ENCODE data around the gene DRC1.

DNA sequence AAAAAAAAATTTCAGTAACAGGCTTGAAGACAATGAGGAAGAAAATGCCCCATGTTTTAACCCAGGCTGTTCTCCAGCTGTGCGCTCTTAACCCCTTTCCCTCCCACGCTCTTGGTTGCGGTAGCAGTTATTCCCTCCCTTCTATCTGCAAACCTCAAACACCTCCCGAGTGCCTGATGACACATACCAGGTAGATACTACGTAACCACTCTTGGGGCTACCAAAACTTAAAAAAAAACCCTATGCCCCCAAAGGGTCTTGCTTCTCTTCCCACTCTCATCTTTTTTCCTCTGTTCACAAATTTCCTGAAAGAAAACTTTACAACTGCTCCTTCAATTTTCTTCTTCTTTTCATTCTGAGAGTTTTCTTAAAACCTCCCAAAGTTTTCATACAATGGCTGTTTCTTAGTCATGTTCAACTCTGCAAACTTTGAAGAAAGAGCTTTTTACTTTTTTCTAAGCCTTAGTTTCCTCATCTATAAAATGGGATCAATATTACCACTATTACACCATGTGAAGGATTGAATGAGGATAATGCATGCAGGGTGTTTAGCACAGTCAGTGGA lies 4.9 kb upstream of the DRC1 start:
- TF ChIP-seq YY1 (IDR thresholded peaks at IDR 0.05; ENCODE audit: low read depth) (no peak), RAD21 (IDR thresholded peaks at IDR 0.05; ENCODE audit: low read depth) (no peak), TCF12 (IDR thresholded peaks at IDR 0.05; ENCODE audit: low read depth) (no peak), ZBTB7A (IDR thresholded peaks at IDR 0.05; ENCODE audit: low read depth) (no peak), EP300 (IDR thresholded peaks at IDR 0.05; ENCODE audit: borderline replicate concordance) (no peak), TAF1 (IDR thresholded peaks at IDR 0.05; ENCODE audit: low read depth) (no peak)
- TF ChIP-seq, protein P1, sequence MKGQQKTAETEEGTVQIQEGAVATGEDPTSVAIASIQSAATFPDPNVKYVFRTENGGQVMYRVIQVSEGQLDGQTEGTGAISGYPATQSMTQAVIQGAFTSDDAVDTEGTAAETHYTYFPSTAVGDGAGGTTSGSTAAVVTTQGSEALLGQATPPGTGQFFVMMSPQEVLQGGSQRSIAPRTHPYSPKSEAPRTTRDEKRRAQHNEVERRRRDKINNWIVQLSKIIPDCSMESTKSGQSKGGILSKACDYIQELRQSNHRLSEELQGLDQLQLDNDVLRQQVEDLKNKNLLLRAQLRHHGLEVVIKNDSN (IDR thresholded peaks at IDR 0.05) = no peak
